NCI-H82 treated with DMSO at 0.1 percent for 48 hours (cell line): ENCODE results near the gene NRIP2.
A peak's percentile ranks its signal among the peaks of the same experiment; 100 is the strongest.

Experiments
- DNase-seq: peaks from one replicate; lab custom pipeline; 2025; ENCODE audit not compliant: unreplicated experiment; lab: John Stamatoyannopoulos, UW

Gene NRIP2

DNA sequence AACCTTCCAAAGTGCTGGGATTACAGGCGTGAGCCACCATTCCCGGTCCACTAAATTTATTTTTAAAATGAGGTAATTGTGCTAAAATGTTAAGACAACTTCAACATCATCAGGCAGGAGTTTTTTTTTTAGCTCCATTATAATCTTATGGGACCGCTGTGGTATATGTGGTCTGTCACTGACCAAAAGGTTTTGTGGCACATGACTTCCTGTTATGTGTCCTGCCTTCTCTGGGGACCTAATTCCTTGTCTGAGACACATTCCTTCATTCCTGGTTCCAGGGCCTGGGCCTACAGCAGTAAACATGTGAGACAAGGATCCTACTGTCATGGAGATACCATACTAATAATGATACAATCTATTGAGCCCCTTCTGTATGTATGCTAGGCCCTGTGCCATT is 17.1 kb upstream of the NRIP2 start:
- DNase-seq = no peak

DNA sequence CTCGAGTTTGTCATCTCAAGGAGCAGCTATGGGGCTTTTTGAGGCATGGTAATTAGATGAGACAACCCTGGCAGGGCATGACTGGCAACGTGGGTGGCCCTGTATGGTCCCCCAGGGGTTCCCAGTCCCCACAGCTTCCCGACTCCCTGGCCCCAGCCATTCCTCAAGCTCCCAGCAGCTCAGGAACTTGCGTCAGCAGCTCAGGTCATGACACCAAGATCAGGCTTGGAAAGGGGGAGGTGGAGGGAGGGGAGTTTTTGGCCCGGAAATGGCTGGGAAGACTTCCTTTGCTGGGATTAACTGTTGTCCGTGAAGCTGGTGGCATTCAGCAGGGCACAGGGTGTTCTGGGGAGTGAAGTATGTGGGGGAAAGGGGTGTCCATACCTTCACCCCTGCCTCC is 10.4 kb upstream of the NRIP2 start:
- no peak for DNase-seq

DNA sequence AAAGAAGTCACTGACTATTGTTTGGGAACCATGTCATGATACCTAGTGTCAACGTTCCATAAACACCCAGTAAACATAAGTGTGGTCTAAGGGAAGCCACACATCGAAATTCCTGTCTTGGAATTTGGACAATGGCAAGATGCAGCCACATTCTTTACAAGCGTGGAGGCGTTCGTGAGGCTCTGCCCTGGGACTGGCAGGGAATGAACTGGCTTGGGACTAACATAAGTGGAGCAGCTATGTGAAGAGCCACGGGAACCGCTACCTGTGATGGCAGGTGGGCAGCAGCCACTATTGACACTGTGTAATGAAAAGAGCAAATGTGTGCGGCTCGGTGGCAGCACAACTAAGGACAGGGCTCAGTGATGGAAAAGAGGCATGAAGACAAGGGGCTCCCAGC is 10.0 kb upstream of the NRIP2 start:
- DNase-seq = no peak

- DNase-seq = no peak
Measured at GRCh38 chr12:2842948-2843347, 8.1 kb upstream of the NRIP2 start.

DNA sequence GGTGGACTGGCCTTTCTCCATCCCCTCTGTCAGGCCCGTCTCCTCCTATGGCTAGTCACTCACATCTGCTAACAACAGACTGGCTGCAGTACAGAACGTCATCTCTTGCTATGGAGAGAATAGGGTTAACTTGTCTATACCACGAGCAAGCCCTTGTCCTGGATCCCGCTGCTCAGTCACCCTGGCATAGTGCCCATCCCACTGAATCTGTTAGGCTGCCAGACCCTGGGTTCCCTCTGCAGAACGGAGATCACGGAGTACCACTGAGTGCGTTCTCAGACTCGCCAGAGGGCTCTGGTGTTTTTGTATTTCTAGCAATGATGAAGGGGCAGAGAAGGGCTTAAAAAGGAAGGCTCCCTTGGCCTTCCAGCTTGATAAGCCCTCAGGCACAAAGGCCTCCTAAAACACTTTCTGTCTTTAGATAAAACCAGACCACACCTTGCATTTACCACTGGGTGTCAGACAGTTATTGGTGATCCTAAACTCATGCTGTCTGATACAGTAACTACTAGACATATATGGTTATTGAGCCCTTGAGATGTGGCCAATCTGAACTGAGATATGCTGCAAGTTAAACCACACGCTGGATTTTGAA is 6.3 kb upstream of the NRIP2 start:
- no peak for DNase-seq

GRCh38 chr12:2836574-2836973 is 1.7 kb upstream of the NRIP2 start:
- no peak for DNase-seq

GRCh38 chr12:2835691-2836403 is 1.0 kb upstream of the NRIP2 start:
- no peak for DNase-seq

- no peak for DNase-seq
Measured at GRCh38 chr12:2833810-2834209, 1.0 kb downstream of the NRIP2 start.

DNA sequence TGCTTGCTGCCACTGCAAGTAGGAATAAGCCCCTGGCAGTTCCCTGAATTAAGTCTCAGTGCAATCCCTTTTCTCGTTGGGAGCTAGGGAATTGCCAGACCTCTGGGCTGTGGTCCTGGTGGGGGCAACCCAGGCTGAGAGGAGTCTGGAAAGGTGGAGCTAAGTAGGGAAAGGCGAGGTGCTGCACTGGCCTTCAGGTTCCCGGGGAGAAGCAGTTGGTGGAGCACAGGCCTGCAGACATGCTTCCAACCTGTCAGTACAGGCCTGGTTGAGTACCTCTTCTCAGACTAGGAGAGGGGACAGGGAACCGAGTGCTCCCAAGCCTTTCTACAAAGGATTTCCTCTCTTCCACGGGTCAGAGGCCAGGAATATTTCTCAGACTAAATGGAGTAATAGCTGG is 1.5 kb downstream of the NRIP2 start:
- DNase-seq = no peak

GRCh38 chr12:2832550-2833127 is 2.2 kb downstream of the NRIP2 start:
- DNase-seq = no peak

DNA sequence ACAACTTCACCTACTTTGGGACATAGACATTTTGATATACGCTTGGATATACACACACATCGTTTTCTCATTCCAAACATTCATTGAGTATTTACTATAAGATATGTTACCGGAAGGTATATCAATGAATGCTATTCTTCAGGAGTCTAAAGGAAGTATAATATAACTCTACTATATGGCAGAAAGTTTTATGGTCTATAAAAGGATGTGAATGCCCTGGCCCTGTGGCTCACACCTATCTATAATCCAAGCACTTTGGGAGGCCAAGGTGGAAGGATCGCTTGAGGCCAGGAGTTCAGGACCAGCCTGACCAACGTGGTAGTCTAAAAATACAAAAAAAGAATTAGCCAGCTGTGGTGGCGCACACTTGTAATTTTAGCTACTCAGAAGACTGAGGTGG is 5.6 kb downstream of the NRIP2 start:
- no peak for DNase-seq

- DNase-seq = no peak
Measured at GRCh38 chr12:2826721-2827515, 7.9 kb downstream of the NRIP2 start.

DNA sequence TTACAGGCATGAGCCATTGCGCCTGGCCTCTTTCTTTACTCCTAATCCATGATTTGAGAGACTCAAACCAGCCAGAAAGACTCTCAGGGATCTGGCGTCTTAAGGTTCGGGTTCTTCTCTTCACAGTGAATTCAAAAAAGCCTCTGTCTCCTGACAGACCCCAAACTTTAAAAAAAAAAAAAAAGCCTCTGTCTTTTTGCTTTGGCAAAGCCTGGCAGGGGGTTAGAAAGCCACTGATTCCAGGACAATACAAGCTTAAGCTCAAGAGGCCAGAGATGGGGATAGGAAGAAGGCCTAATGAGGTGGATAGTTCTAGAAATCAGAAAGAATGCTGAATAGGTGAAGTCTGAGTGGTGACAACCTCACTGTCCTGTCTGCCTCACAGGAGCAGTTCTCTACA is 8.8 kb downstream of the NRIP2 start:
- no peak for DNase-seq

DNA sequence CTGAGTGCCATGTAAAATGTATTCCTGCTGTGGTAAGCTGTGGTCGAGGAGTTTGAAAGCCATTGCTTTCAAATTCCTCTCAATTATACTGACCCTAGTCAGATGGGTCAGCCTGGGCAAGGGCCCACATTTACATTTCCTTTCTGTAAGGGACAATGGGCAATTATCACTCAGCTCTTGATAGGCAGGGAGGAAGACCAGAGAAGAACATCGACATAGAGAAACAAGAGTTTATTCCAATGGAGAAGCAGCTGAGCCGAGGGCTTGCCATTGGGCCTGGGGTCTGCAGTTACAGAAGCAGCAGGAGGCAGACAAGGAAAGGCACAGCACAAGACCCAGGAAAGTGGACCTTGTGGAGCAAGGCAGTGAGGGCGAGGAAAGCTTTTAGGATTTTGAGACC is 9.7 kb downstream of the NRIP2 start:
- DNase-seq = no peak

- DNase-seq = no peak
Measured at GRCh38 chr12:2824541-2824940, 10.3 kb downstream of the NRIP2 start.

GRCh38 chr12:2823483-2823882 is 11.4 kb downstream of the NRIP2 start:
- DNase-seq = no peak

- DNase-seq = no peak
Measured at GRCh38 chr12:2820432-2820831, 14.4 kb downstream of the NRIP2 start.

DNA sequence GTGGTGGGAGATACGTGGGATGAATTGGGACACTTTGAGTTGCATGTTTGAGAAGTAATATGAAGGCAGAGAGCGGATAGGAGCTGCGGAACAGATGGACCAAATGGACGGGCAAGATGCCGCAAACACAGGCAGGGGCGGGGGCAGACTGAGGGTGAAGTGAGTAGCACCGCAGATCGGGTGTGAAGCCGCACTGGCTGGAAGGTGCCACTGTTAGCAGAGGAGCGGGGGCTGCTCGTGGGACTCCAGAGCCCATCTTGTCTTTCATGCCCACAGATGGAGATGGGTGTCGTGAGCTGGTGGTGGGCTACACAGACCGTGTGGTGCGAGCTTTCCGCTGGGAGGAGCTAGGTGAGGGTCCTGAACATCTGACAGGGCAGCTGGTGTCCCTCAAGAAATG is 15.0 kb downstream of the NRIP2 start:
- no peak for DNase-seq

DNA sequence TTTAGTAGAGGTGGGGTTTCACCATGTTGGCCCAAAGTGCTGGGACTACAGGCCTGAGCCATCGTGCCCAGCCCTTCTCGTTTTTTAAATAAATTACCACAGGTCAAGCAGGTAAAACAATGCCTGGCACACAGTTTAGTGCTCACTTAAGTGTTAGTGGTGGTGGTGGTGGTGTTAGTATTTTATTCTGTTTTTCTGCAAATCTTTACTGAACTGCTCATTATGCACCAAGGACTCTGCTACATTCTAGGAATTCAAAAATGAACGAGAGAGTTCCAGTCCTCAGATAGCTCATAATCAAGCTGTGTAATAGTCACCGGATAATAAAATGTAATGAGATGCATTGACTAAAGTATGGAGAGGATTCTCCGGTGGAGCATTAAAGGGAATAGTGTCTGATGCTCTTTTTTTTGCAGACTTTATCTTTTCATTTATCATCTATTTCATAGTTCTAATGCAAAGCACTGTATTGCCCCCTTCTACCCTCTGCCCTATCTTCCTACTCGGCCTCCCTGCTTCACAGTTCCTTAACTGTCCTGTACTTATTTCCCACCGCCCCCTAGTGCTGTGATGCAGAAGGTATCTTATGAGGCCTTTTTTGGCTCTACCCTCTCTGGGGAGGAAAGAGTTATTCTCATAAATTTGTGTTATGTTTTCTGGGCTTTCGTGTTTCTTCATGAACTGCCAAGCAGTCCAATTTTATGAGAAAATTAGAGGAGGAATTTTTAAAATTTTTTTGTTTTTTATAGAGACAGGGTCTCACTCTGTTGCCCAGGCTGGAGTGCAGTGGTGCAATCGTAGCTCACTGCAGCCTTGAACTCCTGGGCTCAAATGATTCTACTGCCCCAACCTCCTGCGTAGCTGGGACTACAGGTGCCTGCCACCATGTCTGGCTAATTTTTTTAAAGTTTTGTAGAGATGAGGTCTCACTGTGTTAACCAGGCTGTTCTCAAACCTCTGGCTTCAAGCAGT is 21.3 kb downstream of the NRIP2 start:
- peak; percentile 62 for DNase-seq

DNA sequence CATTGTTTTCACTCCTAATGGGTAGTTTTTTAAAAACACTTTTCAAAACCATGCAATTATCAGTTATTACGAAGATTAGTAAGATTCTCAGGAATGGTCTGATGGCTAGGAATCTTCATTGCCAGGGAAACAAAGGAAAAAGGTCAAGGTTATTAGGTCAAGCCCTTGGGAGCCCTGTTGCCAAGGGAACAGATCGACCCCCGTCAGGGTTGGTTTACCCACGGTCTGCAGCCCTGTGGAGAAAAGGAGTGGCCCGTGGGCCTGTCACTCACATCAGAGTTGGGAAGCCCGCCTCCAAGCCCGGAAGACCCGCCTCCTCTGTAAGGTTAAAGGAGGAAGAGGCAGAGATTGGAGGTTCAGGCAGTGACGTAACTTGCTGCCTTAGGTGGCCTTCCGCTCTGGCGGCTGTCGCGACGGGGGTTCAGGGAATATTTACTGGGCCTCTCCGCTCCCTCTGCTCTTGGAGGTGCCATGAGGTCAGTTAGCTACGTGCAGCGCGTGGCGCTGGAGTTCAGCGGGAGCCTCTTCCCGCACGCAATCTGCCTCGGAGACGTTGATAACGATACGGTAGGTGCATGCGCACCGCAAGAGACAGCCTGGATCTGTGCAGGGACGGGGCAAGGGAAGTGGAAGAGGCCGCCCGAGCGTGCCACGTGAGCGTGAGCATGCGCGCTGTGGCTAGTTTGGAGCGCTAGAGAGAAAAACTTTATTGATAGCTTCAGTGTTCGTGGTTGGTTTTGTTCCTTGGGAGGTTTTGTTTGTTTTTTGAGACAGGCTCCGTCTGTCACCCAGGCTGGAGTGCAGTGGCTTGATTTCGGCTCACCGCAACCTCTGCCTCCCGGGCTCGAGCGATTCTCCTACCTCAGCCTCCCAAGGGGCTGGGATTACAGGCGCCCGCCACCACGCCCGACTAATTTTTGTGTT is 22.3 kb downstream of the NRIP2 start, which contains the start of gene ITFG2:
TSS of gene ITFG2 (plus strand) at position 379 of the 924 bp plus-strand sequence. CDS start at position 472, 93 bp downstream.
- peak; percentile 99 for DNase-seq
